HG03095 (cell line): ENCODE data around the gene MARCKSL1.
A peak's percentile ranks its signal among the peaks of the same experiment; 100 is the strongest.

Experiments used
- ATAC-seq: cut with Tn5 transposase; IDR thresholded peaks from one replicate; pipeline ENCODE4 v1.9.1; 2021; ENCODE audit warnings: moderate library complexity; ENCODE audit not compliant: unreplicated experiment

MARCKSL1 gene

GRCh38 chr1:32353431-32353830, 17.4 kb upstream of the MARCKSL1 start:
- no peak for ATAC-seq

- ATAC-seq = no peak
These were observed 16.9 kb upstream of the MARCKSL1 start for GRCh38 chr1:32352831-32353383.

GRCh38 chr1:32352239-32352745, 16.3 kb upstream of the MARCKSL1 start:
- ATAC-seq = no peak

GRCh38 chr1:32351399-32352238, 15.6 kb upstream of the MARCKSL1 start:
- peak; percentile 76 for ATAC-seq

GRCh38 chr1:32350785-32351398, 14.9 kb upstream of the MARCKSL1 start:
- ATAC-seq = peak; percentile 22

GRCh38 chr1:32349211-32349708, 13.2 kb upstream of the MARCKSL1 start:
- no peak for ATAC-seq

- ATAC-seq = no peak
These were observed 10.6 kb upstream of the MARCKSL1 start for GRCh38 chr1:32346532-32347157.

- ATAC-seq = no peak
These were observed 9.3 kb upstream of the MARCKSL1 start for GRCh38 chr1:32345289-32345827.

- ATAC-seq = no peak
These were observed 6.7 kb upstream of the MARCKSL1 start for GRCh38 chr1:32342704-32343103.

GRCh38 chr1:32341971-32342370, 5.9 kb upstream of the MARCKSL1 start:
- no peak for ATAC-seq

- no peak for ATAC-seq
These were observed 5.2 kb upstream of the MARCKSL1 start for GRCh38 chr1:32341186-32341757.

GRCh38 chr1:32339363-32339978, 3.4 kb upstream of the MARCKSL1 start:
- ATAC-seq = no peak

GRCh38 chr1:32338637-32339145, 2.7 kb upstream of the MARCKSL1 start:
- no peak for ATAC-seq

- no peak for ATAC-seq
These were observed 2.0 kb upstream of the MARCKSL1 start for GRCh38 chr1:32337855-32338636.

GRCh38 chr1:32336963-32337675, 1.1 kb upstream of the MARCKSL1 start:
- ATAC-seq = no peak

- ATAC-seq = no peak
These were observed 529 bp upstream of the MARCKSL1 start for GRCh38 chr1:32336591-32336932.

- ATAC-seq = no peak
These were observed 571 bp downstream of the MARCKSL1 start for GRCh38 chr1:32335535-32335789.

GRCh38 chr1:32334864-32335534, 1.0 kb downstream of the MARCKSL1 start:
- no peak for ATAC-seq
